Measurements from ENCODE around the gene MELTF.
"Not testable (repeated sequence)": the region's sequence is repeated elsewhere in the genome, so short reads cannot be mapped to it uniquely, and the experiment has no call there.

MELTF gene

GRCh38 chr3:197029511-197030167, at the start of gene MELTF:
MELTF (minus strand) TSS chr3:197029817; CDS start chr3:197029702, 115 bp downstream.
- DNase-seq (ENCODE audit: low spot score): peak; percentile 95

DNA sequence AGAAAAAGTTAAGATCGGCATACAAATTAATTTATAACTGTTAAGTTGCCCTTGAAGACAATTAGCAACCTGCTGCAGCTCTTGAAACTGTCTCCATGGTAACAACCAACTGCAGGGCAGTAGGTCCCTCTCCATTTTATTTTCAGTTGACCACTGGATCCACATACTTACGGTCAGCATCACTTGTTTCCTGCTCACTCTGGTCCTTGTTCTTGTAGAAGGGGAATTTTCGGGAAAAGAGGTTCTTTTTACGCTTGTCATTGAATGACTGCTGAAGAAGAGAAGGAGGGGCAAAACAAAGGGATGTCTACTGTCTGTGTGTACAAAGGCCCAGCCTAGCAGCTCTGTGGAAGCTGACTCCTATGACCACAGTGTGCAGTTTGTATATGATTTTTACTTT, 46.8 kb upstream of the MELTF start:
- no peak for DNase-seq (ENCODE audit: low spot score)

DNA sequence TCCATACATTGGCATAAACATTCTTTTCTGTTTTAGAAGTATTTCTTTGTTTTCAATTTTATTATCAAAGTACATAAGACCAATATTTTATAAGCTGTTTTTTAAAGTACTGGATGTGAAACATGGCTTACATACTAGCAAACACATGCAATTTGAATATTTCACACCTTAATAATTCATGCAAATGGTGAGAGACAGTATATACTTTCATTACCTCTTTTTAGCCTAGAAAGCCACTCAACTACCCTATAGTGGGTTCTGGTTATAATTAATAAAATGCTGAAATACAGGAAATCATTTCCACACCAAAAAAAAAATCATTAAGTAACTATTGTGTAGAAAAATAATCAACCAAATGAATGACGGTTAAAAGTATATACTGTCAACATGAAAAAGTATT, 38.5 kb upstream of the MELTF start:
- DNase-seq (ENCODE audit: low spot score): no peak

DNA sequence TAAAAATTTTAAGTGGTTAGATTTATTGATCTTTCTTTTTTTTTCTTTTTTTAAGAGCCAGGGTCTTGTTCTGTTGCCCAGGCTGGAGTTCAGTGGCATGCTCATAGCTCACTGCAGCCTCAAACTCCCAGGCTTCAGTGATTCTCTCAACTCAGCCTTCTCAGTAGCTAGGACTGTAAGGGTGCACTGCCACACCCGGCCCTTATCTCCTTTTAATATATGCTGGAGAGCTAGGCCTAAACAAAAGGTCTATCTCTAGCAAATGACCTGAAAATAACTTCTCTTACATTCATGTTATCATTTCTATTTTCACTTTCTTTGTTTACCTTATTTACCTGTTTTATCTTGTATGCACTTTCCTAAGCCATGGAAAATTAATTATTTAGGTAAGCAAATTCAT, 35.2 kb upstream of the MELTF start:
- no peak for DNase-seq (ENCODE audit: low spot score)

DNA sequence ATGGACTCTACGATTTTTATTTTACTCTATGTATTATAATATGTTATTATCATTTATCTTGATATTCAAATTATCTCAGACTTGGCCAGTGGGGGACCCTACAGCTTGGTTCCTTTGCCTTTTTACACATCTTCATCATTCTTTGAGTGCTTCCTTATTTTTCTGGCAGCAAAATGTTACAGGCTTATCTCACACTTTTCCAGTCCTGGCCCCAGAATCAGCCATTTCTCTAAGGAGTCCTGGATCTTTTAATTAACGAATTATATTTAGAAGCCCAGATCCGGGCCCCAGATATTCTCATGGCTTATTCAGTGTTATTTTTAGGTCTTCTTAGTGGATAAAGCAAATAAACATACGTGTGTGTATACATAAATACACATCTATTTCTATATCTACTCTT, 32.8 kb upstream of the MELTF start:
- no peak for DNase-seq (ENCODE audit: low spot score)

GRCh38 chr3:197051637-197052036, 22.0 kb upstream of the MELTF start:
- not testable (repeated sequence) for DNase-seq (ENCODE audit: low spot score)

DNA sequence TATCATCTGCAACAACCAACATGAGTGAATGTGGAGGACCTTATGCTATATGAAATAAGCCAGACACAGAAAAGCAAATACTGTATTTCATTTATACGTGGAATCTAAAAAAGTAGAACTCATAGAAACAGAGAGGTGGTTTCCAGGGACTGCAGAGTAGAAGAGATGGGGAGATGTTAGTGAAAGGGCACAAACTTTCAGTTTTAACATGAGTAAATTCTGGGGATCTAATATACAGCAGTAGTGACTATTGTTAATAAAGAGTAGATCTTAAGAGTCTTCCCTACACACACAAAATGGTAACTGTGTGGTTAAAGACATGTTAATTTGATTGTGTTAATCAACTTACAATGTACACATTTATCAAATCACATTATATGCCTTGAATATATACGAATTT, 20.9 kb upstream of the MELTF start:
- DNase-seq (ENCODE audit: low spot score): no peak

- DNase-seq (ENCODE audit: low spot score): no peak
Observed at GRCh38 chr3:197042539-197042938, 12.9 kb upstream of the MELTF start.

DNA sequence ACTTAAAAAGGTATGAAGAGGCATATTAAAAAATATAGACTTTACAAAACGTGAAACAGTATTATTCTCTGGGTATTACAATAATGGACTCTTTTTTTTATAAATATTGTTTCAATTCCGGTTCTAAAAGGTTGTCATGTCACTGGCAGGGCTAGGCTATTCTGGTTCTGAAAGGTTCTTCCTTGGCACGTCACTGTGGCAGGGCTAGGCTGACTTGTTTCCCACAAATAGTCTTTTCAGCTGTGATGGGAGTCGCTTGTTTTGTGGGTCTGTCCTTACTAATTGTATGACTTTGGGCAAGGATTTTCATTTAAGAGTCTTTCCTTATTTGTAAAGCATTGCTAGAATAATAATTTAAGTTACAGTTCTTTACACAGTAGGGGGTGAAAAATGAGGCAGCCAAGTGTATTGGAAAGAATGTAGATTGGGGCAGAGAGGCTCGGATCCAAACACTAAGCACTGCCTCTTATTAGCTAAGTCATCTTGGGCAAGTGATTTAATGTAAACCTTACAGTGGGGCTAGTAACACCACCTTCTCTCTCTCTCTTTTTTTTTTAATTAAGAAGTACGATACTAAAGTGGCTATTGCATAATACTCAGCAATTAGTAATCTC, 12.4 kb upstream of the MELTF start:
- no peak for DNase-seq (ENCODE audit: low spot score)

GRCh38 chr3:197040658-197041057, 11.0 kb upstream of the MELTF start:
- DNase-seq (ENCODE audit: low spot score): no peak

DNA sequence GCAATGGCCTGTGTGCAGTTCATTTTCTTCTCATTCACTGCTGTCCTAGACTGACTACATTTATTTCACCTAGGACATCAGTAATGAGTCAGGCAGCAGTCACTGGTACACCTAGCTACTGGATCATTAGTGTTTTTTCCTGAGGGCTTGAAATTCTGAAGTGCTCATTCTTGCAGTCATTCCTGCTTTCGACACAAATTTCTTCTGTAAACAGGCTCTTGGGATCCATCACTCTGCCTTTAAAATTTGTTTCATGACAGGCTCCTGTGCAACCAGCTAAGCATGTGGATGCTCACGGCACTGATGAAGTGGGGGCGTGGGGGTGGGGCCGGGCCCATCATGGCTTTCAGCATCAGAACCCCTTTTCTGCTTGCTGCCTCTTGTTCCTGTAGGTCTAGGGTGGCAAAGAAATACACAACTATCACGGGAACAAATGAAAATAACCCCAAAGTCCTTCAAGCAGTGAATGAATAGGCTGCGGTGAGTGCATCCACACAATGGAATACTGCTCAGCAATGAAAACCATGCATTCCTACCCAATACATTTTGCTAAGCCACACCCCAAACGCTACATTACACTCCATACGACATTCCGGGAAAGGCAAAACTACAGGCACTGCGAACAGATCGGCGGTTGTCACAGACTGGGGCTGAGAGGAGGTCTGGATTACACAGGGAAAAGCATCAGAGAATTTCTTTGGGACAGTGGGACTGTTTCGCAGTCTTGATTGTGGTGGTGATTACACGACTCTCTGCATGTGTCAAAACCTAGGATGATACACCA, 9.3 kb upstream of the MELTF start:
- DNase-seq (ENCODE audit: low spot score): no peak

GRCh38 chr3:197035577-197035976, 6.0 kb upstream of the MELTF start:
- DNase-seq (ENCODE audit: low spot score): no peak

GRCh38 chr3:197034778-197035177, 5.2 kb upstream of the MELTF start:
- not testable (repeated sequence) for DNase-seq (ENCODE audit: low spot score)

GRCh38 chr3:197033764-197034163, 4.1 kb upstream of the MELTF start:
- not testable (repeated sequence) for DNase-seq (ENCODE audit: low spot score)

DNA sequence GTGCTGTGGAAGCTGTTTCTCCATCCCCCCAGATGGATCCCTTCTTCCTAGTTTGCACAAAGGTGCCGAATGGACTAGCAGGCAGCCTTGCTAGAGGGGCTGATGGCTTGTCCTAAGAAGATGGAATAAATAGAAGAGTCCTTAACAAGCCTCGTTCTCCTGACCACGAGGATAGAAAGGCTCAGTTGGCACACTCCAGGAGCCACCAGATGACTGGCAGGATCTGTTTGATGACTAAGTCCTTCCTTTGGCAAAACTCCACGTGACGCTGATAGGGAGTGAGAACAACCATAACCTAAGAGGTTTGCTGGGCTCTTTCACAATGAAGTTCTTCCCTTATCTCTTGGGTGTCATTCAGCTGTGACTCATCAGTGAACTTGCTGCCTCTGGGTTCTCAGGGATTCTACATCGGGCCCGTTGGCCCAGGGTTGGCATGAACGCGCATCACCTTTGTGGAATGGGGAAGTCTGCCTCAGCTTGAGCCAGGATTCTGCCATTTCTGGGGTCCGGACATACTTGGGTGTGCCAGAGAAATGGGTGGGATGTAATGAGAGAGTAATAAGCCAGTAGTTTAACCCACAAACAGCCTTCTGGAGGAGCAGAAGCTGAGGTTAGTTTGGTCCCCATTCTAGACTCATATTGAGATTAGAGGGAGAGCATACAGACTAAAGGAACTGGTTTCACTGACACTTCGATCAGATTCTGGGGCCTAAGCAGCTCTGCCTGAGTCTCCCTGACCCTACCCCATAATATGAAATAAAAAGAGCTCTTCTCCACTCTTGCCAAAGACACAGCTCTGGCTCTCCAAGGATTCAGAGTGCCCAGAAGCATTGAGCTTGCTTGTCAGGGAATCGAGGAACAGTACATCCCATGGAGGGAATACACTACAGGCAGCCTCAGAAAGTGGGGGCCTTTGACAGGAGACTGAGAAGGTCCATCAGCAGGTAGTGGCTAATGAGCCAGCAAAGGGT, 2.0 kb upstream of the MELTF start:
- DNase-seq (ENCODE audit: low spot score): peak; percentile 92

DNA sequence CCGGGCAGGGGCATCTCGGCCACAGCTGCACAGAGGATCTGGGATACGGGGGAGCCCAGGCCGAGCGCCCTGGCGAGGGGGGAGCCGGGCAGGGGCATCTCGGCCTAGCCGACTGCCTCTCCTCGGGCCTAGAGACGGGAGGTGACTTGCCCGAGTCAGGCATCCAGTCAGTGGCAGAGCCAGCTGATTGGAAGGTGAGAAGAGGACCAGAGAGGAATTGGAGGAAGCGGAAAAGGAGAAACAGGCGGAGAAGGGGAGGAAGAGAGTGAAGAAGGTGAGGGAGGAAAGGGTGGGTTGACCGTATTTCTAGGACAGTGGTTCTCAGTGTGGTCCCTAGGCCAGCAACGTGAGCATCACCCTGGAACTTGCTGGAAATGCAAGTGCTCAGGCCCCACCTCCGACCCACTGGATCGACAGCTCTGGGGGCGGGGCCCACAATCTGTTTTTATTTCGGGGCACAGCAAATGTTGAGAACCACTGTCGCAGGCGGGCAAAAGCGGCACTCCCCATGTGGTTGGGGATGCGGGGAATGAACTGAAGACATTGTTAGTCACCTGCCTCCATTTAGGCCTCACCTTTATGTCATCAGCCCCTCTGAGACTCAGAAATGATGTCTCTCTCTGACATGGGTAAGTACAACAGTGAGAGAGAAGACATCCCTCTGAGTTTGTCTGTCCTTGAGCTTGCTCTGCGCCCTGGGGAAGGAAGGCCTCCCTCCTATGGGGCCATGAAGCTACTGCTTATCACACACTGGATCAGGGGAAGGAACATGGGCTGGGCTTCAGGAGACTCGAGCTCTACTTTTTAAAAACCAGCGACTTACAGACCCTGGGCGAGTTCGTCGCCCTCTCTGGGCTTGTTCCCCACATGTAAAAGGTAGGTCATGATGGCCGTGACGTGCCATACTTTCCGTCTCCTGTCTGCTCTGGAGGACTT, 1.0 kb upstream of the MELTF start:
- DNase-seq (ENCODE audit: low spot score): no peak

DNA sequence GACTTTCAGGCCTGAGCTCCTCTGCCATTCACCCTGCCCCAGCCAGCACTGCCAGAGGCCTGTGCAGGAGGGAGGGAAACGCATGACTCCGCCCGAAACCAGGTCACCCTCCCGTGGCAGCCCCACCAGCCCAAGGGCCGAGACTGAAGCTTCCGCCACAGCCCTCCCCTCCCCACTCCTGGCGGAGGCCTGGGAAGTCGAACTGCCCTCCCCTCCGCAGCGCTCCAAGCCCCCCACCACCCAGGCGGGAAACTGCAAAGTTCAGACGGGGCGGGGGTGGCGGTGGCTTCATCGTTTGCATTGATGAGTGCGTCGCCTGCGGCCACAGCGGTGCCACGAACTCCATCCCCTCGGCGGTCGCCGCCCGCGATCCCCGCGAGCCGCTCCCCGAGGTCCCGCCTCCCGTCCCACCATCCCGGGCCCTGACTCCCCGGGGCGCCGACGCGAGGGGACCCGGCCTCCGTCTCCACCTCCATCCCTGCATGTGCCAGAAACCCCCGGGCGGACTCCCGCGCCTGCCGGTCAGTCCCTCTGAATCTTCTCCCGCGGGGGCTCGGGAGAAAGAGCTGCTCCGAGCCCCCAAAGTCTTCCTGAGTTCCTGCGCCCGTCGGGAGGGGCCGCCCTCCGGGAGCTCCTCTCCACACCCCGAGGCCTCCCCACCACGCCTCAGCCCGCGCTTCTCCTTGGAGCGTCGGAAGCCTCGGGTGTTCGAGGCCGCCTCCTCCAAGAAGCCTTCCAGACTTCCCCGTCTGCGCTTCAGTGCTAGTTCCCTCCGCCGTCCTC, 698 bp downstream of the MELTF start:
- peak; percentile 29 for DNase-seq (ENCODE audit: low spot score)

GRCh38 chr3:197027896-197028727, 1.5 kb downstream of the MELTF start:
- peak; percentile 13 for DNase-seq (ENCODE audit: low spot score)

All from AG20443 (cell line).